G401.6 (cell line): ENCODE measurements around the gene RGS7.
"Not testable (repeated sequence)": the region's sequence is repeated elsewhere in the genome, so short reads cannot be mapped to it uniquely, and the experiment has no call there.

ENCODE experiments used
- FAIRE-seq: peaks from 2 replicates; lab custom pipeline; 2012; peaks lifted over from hg19 to GRCh38; lab: Jason Lieb, UNC

The RGS7 gene

GRCh38 chr1:240973875-240974274 is 383.1 kb downstream of the RGS7 start:
- FAIRE-seq, result no peak

- not testable (repeated sequence) for FAIRE-seq
These were observed 384.9 kb downstream of the RGS7 start for GRCh38 chr1:240972059-240972458.

GRCh38 chr1:240970253-240970652 is 386.8 kb downstream of the RGS7 start:
- no peak for FAIRE-seq

GRCh38 chr1:240968864-240969263 is 388.1 kb downstream of the RGS7 start:
- FAIRE-seq, result no peak

GRCh38 chr1:240967070-240967724 is 389.8 kb downstream of the RGS7 start:
- FAIRE-seq, result no peak

- FAIRE-seq, result no peak
These were observed 391.4 kb downstream of the RGS7 start for GRCh38 chr1:240965581-240966091.

GRCh38 chr1:240962086-240962485 is 394.9 kb downstream of the RGS7 start:
- FAIRE-seq, result no peak

GRCh38 chr1:240956424-240956823 is 400.6 kb downstream of the RGS7 start:
- no peak for FAIRE-seq

GRCh38 chr1:240956020-240956419 is 401.0 kb downstream of the RGS7 start:
- FAIRE-seq, result no peak

GRCh38 chr1:240947438-240948224 is 409.4 kb downstream of the RGS7 start:
- FAIRE-seq, result no peak

- no peak for FAIRE-seq
These were observed 410.1 kb downstream of the RGS7 start for GRCh38 chr1:240946926-240947325.

- FAIRE-seq, result no peak
These were observed 414.1 kb downstream of the RGS7 start for GRCh38 chr1:240942901-240943300.

- FAIRE-seq, result no peak
These were observed 415.2 kb downstream of the RGS7 start for GRCh38 chr1:240941701-240942370.

- no peak for FAIRE-seq
These were observed 419.9 kb downstream of the RGS7 start for GRCh38 chr1:240936911-240937668.

GRCh38 chr1:240935920-240936319 is 421.1 kb downstream of the RGS7 start:
- no peak for FAIRE-seq

- no peak for FAIRE-seq
These were observed 426.0 kb downstream of the RGS7 start for GRCh38 chr1:240931031-240931430.

- FAIRE-seq, result no peak
These were observed 428.7 kb downstream of the RGS7 start for GRCh38 chr1:240928265-240928664.

GRCh38 chr1:240927821-240928220 is 429.2 kb downstream of the RGS7 start:
- FAIRE-seq, result no peak

- no peak for FAIRE-seq
These were observed 431.7 kb downstream of the RGS7 start for GRCh38 chr1:240925273-240925672.

- no peak for FAIRE-seq
These were observed 439.0 kb downstream of the RGS7 start for GRCh38 chr1:240917976-240918375.

- no peak for FAIRE-seq
These were observed 442.5 kb downstream of the RGS7 start for GRCh38 chr1:240914506-240914905.

GRCh38 chr1:240912821-240913220 is 444.2 kb downstream of the RGS7 start:
- no peak for FAIRE-seq
